NCI-H748 treated with DMSO at 0.1 percent for 48 hours (cell line): ENCODE measurements around the gene PTPRN2.
"Not testable (repeated sequence)": the region's sequence is repeated elsewhere in the genome, so short reads cannot be mapped to it uniquely, and the experiment has no call there.

Source experiments
- DNase-seq: peaks from one replicate; lab custom pipeline; 2025; lab: John Stamatoyannopoulos, UW

Gene PTPRN2

GRCh38 chr7:157674027-157674714 lies 913.5 kb downstream of the PTPRN2 start:
- DNase-seq: no peak

GRCh38 chr7:157673573-157673972 lies 914.0 kb downstream of the PTPRN2 start:
- no peak for DNase-seq

- no peak for DNase-seq
Measured at GRCh38 chr7:157671358-157672255, 916.0 kb downstream of the PTPRN2 start.

- DNase-seq: no peak
Measured at GRCh38 chr7:157670490-157671357, 916.9 kb downstream of the PTPRN2 start.

- DNase-seq: no peak
Measured at GRCh38 chr7:157669768-157670351, 917.8 kb downstream of the PTPRN2 start.

- no peak for DNase-seq
Measured at GRCh38 chr7:157668884-157669767, 918.5 kb downstream of the PTPRN2 start.

- DNase-seq: no peak
Measured at GRCh38 chr7:157668221-157668883, 919.3 kb downstream of the PTPRN2 start.

- DNase-seq: no peak
Measured at GRCh38 chr7:157667731-157668130, 919.9 kb downstream of the PTPRN2 start.

GRCh38 chr7:157667261-157667660 lies 920.4 kb downstream of the PTPRN2 start:
- no peak for DNase-seq

- no peak for DNase-seq
Measured at GRCh38 chr7:157666530-157667040, 921.0 kb downstream of the PTPRN2 start.

- not testable (repeated sequence) for DNase-seq
Measured at GRCh38 chr7:157665634-157665988, 922.0 kb downstream of the PTPRN2 start.

GRCh38 chr7:157664871-157665633 lies 922.6 kb downstream of the PTPRN2 start:
- DNase-seq: no peak

GRCh38 chr7:157664034-157664433 lies 923.6 kb downstream of the PTPRN2 start:
- no peak for DNase-seq

- DNase-seq: no peak
Measured at GRCh38 chr7:157662981-157663716, 924.5 kb downstream of the PTPRN2 start.

- DNase-seq: no peak
Measured at GRCh38 chr7:157662110-157662791, 925.4 kb downstream of the PTPRN2 start.

GRCh38 chr7:157661611-157661975 lies 926.0 kb downstream of the PTPRN2 start:
- no peak for DNase-seq

- no peak for DNase-seq
Measured at GRCh38 chr7:157660971-157661610, 926.5 kb downstream of the PTPRN2 start.
